Effector memory CD8-positive, alpha-beta T cell (primary cell): ENCODE data around the gene BCAS3.

Experiments
- ATAC-seq: fragments of 150-1000 bp; cut with Tn5 transposase; replicated peaks from 2 replicates; pipeline ENCODE4 v1.10.0; 2021; ENCODE audit warnings: mild to moderate bottlenecking, moderate library complexity
- DNase-seq, 3 experiments: peaks; one replicate each; pipeline ENCODE4 v3.0.0; 2021
- H3K27ac Mint-ChIP-seq, 2 donors: one replicate each; pipeline ENCODE4 v1.8.0; 2022; ENCODE audit warnings: mild to moderate bottlenecking in 2 of 2, mixed read lengths in 2 of 2, moderate library complexity in 2 of 2
- H3K27me3 Mint-ChIP-seq, 2 donors: one replicate each; pipeline ENCODE4 v1.8.0; 2022; ENCODE audit warnings: mixed read lengths in 2 of 2
- H3K36me3 Mint-ChIP-seq: one replicate; pipeline ENCODE4 v1.8.0; 2022; ENCODE audit warnings: mild to moderate bottlenecking, moderate library complexity, mixed read lengths; ENCODE audit not compliant: insufficient read depth
- H3K4me1 Mint-ChIP-seq, 2 donors: one replicate each; pipeline ENCODE4 v1.8.0; 2022; ENCODE audit warnings: low read depth in 2 of 2, mixed read lengths in 2 of 2
- H3K4me3 Mint-ChIP-seq, 2 donors: one replicate each; pipeline ENCODE4 v1.8.0; 2022; ENCODE audit warnings: mild to moderate bottlenecking in 2 of 2, mixed read lengths in 2 of 2, moderate library complexity in 2 of 2
- H3K9me3 Mint-ChIP-seq, 2 donors: one replicate each; pipeline ENCODE4 v1.8.0; 2022; ENCODE audit warnings: mixed read lengths in 2 of 2

The BCAS3 gene

DNA sequence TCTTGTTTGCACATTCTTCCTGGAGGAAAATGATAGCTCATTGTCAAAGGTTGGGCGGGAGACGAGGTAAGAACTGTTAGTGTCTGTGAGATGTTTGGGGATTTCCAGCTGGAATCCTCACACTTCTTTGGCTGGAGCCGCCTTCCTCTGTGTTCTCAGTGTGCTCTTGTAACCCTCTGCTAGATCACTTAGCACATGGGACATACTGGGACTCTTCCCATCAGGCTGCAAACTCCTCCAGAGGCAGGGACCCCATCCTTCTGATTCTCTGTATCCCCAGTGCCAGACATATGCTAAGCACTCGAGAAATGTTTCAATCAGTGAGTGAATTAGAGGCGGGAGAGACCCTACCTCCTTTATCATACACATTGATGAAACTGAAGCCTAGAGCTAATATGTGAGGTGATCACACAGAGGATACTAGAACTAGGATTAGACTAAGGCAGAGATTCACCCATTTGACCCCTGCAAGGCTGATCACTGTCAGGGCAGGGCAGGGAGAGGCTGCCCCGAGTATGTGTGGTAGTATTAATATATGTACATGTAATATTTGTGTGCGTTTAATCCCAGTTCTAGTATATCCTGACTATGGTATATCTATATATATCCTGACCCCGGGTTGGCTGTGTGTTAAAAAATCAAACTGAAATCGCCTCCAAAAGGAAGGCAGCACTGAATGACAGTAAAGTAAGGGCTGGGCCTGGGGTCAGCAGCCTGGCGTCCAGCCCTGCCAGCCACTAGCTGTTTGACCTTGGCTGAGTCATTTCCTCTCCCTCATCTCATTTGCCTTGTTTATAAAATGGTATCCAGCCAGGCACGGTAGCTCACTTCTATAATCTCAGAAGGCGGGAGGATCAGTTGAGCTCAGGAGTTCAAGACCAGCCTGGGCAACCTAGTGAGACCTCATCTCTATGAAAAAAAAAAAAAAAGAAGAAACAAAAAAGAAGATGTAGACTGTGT, 646.5 kb downstream of the BCAS3 start:
- Mint-ChIP-seq H3K4me1 (no peaks in the 10 kb centered on the region), H3K36me3 (no peaks in the 10 kb centered on the region), H3K4me3 (no peak overlapping the region), H3K9me3 (no peaks in the 10 kb centered on the region), H3K27me3 (no peaks in the 10 kb centered on the region), H3K27ac (no peak overlapping the region)
- DNase-seq (no peak), ATAC-seq (no peak)

DNA sequence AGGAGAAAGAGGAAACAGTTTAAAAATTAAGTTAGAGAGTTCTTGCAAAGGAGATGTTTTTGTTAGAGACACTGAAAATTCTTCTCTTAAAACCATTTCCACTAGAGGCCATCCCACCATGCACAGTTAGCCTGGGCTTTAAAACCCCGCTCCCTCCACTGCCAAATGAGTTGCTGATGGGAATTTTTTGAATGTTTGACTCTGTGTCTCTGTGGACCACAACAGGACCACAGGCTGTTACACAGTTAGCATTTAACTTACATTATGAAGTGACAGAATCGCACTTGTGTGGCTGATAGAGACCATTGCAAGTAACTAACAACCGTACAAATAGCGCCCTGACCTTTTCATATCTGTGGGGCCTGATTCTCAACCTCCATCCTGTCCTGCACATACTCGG, 647.3 kb downstream of the BCAS3 start:
- DNase-seq = no peak
- no peak overlapping the region for H3K4me3 Mint-ChIP-seq

DNA sequence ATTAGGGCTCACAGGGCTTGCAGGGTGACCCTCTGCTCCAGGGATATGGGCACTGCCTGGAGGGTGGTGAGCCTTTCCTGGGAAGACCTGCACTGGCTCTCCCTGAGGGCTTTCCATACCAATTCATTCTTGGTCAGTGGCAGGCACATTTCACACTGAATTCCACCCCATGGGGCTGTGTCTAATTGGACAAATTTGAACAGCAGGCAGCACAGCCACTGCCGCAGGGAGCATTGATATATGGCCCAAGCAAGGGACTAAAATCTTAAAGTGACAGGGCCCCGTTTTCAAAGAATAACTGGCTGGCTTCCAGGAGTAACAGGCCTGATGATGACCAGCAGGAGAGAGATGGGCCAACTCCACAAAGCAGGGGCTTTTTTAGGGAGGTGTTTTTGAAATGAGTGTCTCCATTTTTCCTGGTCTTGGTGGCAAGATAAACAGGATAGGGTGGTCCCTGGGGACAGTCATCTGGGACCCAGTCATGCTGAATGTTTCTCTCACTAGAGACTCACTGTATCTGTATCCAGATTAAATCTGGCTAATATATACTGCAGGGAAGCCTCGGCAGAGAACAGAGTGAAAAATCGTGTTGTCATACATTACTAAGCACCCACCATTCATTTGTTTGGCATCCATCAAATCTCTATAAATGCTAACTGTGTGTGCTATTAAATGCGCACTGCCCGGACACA, 647.9 kb downstream of the BCAS3 start:
- H3K4me1 Mint-ChIP-seq = no peaks in the 10 kb centered on the region
- H3K9me3 Mint-ChIP-seq = no peaks in the 10 kb centered on the region
- H3K4me3 Mint-ChIP-seq = no peak overlapping the region
- H3K36me3 Mint-ChIP-seq = no peaks in the 10 kb centered on the region
- no peak overlapping the region for H3K27ac Mint-ChIP-seq
- no peak for ATAC-seq
- no peak for DNase-seq
- no peaks in the 10 kb centered on the region for H3K27me3 Mint-ChIP-seq

More for the DNA sequence above, 647.3 kb downstream of the BCAS3 start:
- Mint-ChIP-seq H3K27ac (no peak overlapping the region), H3K36me3 (no peaks in the 10 kb centered on the region), H3K4me1 (no peaks in the 10 kb centered on the region), H3K9me3 (no peaks in the 10 kb centered on the region), H3K27me3 (no peaks in the 10 kb centered on the region)
- ATAC-seq = no peak

GRCh38 chr17:61326330-61326729, 648.7 kb downstream of the BCAS3 start:
- Mint-ChIP-seq H3K9me3 (no peaks in the 10 kb centered on the region), H3K27me3 (no peaks in the 10 kb centered on the region), H3K27ac (no peak overlapping the region), H3K36me3 (no peaks in the 10 kb centered on the region), H3K4me1 (no peaks in the 10 kb centered on the region), H3K4me3 (no peak overlapping the region)
- ATAC-seq (no peak), DNase-seq (no peak)

DNA sequence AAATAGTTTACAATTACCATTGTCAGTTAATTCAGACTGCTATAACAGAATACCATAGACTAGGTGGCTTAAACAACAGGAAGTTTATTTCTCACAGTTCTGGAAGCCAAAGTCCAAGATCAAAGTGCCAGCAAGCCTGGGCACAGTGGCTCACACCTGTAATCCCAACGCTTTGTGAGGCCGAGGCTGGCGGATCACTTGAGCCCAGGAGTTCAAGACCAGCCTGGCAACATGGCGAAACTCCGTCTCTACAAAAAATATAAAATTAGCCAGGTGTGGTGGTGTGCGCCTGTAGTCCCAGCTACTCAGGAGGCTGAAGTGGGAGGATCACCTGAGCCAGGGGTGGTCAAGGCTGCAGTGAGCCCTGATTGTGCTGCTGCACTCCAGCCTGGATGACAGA, 650.7 kb downstream of the BCAS3 start:
- no peak for DNase-seq
- no peak overlapping the region for H3K27ac Mint-ChIP-seq
- H3K4me1 Mint-ChIP-seq = no peaks in the 10 kb centered on the region
- no peaks in the 10 kb centered on the region for H3K27me3 Mint-ChIP-seq
- H3K36me3 Mint-ChIP-seq = no peaks in the 10 kb centered on the region
- H3K4me3 Mint-ChIP-seq = no peak overlapping the region
- no peak for ATAC-seq
- H3K9me3 Mint-ChIP-seq = no peaks in the 10 kb centered on the region

- no peak for ATAC-seq
- DNase-seq = no peak
- H3K36me3 Mint-ChIP-seq = no peaks in the 10 kb centered on the region
Observed at GRCh38 chr17:61330174-61331150, 652.8 kb downstream of the BCAS3 start.

GRCh38 chr17:61331178-61331577, 653.5 kb downstream of the BCAS3 start:
- no peaks in the 10 kb centered on the region for H3K27me3 Mint-ChIP-seq
- no peak overlapping the region for H3K4me3 Mint-ChIP-seq
- no peak for ATAC-seq

More at GRCh38 chr17:61330174-61331150, 652.8 kb downstream of the BCAS3 start:
- Mint-ChIP-seq H3K4me3 (no peak overlapping the region), H3K27ac (peak overlapping the region in 1 of 2 donors; percentile 67), H3K4me1 (no peaks in the 10 kb centered on the region), H3K9me3 (no peaks in the 10 kb centered on the region), H3K27me3 (no peaks in the 10 kb centered on the region)

GRCh38 chr17:61331886-61332285, 654.2 kb downstream of the BCAS3 start:
- no peaks in the 10 kb centered on the region for H3K27me3 Mint-ChIP-seq
- no peaks in the 10 kb centered on the region for H3K4me1 Mint-ChIP-seq
- no peaks in the 10 kb centered on the region for H3K9me3 Mint-ChIP-seq
- ATAC-seq (no peak), DNase-seq (no peak)
- H3K27ac Mint-ChIP-seq = no peak overlapping the region
- H3K36me3 Mint-ChIP-seq = peaks cover 3% of the 10 kb centered on the region
- H3K4me3 Mint-ChIP-seq = no peak overlapping the region

More at GRCh38 chr17:61331178-61331577, 653.5 kb downstream of the BCAS3 start:
- Mint-ChIP-seq H3K4me1 (no peaks in the 10 kb centered on the region), H3K36me3 (no peaks in the 10 kb centered on the region), H3K27ac (peak overlapping the region in 1 of 2 donors; percentile 67), H3K9me3 (no peaks in the 10 kb centered on the region)
- no peak for DNase-seq

DNA sequence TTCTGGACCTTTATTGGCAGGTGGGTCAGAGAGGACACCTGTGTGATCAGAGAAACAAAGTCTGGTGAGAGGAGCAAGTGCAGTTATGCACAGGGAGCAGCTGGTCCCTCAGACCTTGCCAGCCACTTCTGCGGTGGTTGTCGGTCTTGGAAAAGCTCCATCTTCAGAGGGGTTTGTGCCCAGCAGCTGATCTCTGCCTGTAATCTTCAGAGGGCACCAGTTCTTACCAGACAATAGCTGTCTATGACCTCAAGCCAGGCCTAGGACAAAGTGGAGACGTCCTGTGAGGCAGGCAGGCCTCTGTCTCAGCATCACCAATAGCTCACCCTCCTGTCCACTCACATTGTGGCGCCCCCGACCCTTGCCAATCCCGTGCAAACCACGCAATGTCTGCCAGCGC, 655.5 kb downstream of the BCAS3 start:
- peak overlapping the region in 1 of 2 donors; percentile 35 for H3K27ac Mint-ChIP-seq
- H3K36me3 Mint-ChIP-seq = peaks cover 3% of the 10 kb centered on the region
- H3K4me3 Mint-ChIP-seq = no peak overlapping the region
- no peak for ATAC-seq
- H3K4me1 Mint-ChIP-seq = no peaks in the 10 kb centered on the region
- DNase-seq = no peak
- H3K27me3 Mint-ChIP-seq = no peaks in the 10 kb centered on the region
- H3K9me3 Mint-ChIP-seq = no peaks in the 10 kb centered on the region

DNA sequence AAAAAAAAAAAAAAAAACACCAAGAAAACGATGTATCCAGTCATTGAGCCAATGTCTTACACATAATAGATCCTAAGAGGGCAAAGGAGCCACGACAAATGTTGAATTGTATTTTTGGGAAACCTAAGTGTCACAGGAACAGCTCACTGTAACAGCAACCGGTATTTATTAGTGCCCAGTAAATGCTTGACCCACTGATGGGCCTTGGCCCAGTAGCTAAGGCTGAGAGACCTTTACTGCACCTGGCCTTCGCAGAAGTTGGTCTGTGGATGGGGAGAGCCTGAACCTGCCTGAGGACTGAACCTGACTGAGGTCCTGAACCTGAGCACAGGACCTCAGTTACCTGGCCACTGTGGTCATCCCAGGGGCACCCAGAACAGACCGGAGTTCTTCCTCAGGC, 657.0 kb downstream of the BCAS3 start:
- H3K4me1 Mint-ChIP-seq = no peaks in the 10 kb centered on the region
- no peaks in the 10 kb centered on the region for H3K27me3 Mint-ChIP-seq
- no peak for ATAC-seq
- H3K4me3 Mint-ChIP-seq = no peak overlapping the region
- H3K9me3 Mint-ChIP-seq = no peaks in the 10 kb centered on the region
- H3K36me3 Mint-ChIP-seq = peaks cover 3% of the 10 kb centered on the region
- no peak for DNase-seq
- H3K27ac Mint-ChIP-seq = no peak overlapping the region

- no peak for DNase-seq
- no peaks in the 10 kb centered on the region for H3K9me3 Mint-ChIP-seq
- no peak for ATAC-seq
Observed at GRCh38 chr17:61335105-61335844, 657.6 kb downstream of the BCAS3 start.

GRCh38 chr17:61335845-61336655, 658.4 kb downstream of the BCAS3 start:
- H3K9me3 Mint-ChIP-seq = no peaks in the 10 kb centered on the region
- peaks cover 3% of the 10 kb centered on the region for H3K36me3 Mint-ChIP-seq
- ATAC-seq = no peak
- no peak overlapping the region for H3K4me3 Mint-ChIP-seq
- H3K27ac Mint-ChIP-seq = no peak overlapping the region
- no peaks in the 10 kb centered on the region for H3K27me3 Mint-ChIP-seq
- no peaks in the 10 kb centered on the region for H3K4me1 Mint-ChIP-seq
- DNase-seq = no peak

More at GRCh38 chr17:61335105-61335844, 657.6 kb downstream of the BCAS3 start:
- H3K4me1 Mint-ChIP-seq = no peaks in the 10 kb centered on the region
- no peak overlapping the region for H3K27ac Mint-ChIP-seq
- H3K27me3 Mint-ChIP-seq = no peaks in the 10 kb centered on the region
- no peak overlapping the region for H3K4me3 Mint-ChIP-seq
- H3K36me3 Mint-ChIP-seq = peaks cover 3% of the 10 kb centered on the region
